GM18526 (cell line): ENCODE results near the gene UCN2.
A peak's percentile ranks its signal among the peaks of the same experiment; 100 is the strongest.

ENCODE experiments used
- POLR2A ChIP-seq: IDR thresholded peaks from 3 replicates; pipeline ENCODE4 v1.6.1; 2011; ENCODE audit not compliant: insufficient read length; ENCODE audit errors: extremely low read depth

The UCN2 gene

GRCh38 chr3:48569808-48570450 lies 6.3 kb upstream of the UCN2 start:
- no peak for TF ChIP-seq POLR2A

GRCh38 chr3:48569400-48569799 lies 5.8 kb upstream of the UCN2 start:
- TF ChIP-seq POLR2A: no peak

GRCh38 chr3:48568476-48568875 lies 4.9 kb upstream of the UCN2 start:
- no peak for TF ChIP-seq POLR2A

- no peak for TF ChIP-seq POLR2A
These were observed 3.9 kb upstream of the UCN2 start for GRCh38 chr3:48567500-48567899.

GRCh38 chr3:48567090-48567489 lies 3.5 kb upstream of the UCN2 start:
- no peak for TF ChIP-seq POLR2A

GRCh38 chr3:48566401-48566760 lies 2.8 kb upstream of the UCN2 start:
- TF ChIP-seq POLR2A: no peak

- no peak for TF ChIP-seq POLR2A
These were observed 2.2 kb upstream of the UCN2 start for GRCh38 chr3:48565591-48566400.

- no peak for TF ChIP-seq POLR2A
These were observed 1.6 kb upstream of the UCN2 start for GRCh38 chr3:48565186-48565585.

GRCh38 chr3:48564667-48565066 lies 1.1 kb upstream of the UCN2 start:
- TF ChIP-seq POLR2A: no peak

GRCh38 chr3:48564022-48564421 lies 441 bp upstream of the UCN2 start:
- no peak for TF ChIP-seq POLR2A

GRCh38 chr3:48562367-48563095 lies 1.1 kb downstream of the UCN2 start:
- TF ChIP-seq POLR2A: no peak

- TF ChIP-seq POLR2A: no peak
These were observed 2.4 kb downstream of the UCN2 start for GRCh38 chr3:48561045-48561736.

- TF ChIP-seq POLR2A: no peak
These were observed 2.9 kb downstream of the UCN2 start for GRCh38 chr3:48560648-48561018.

- no peak for TF ChIP-seq POLR2A
These were observed 5.0 kb downstream of the UCN2 start for GRCh38 chr3:48558493-48559134.

- peak; percentile 67 for TF ChIP-seq POLR2A
These were observed 6.6 kb downstream of the UCN2 start, which contains the start of gene PFKFB4 for GRCh38 chr3:48556796-48557626. PFKFB4 (minus strand) TSS chr3:48556803; CDS start chr3:48556777, 26 bp downstream.
